ENCODE results near the gene VWF. TPM values are rescaled to one million over a fixed set of nuclear protein-coding genes. Genes with fewer than 3 reads are reported as not detected.
A peak's percentile ranks its signal among the peaks of the same experiment; 100 is the strongest.

Gene VWF
- total RNA-seq, 1 donor from 2014 or later: 0.05 TPM

DNA sequence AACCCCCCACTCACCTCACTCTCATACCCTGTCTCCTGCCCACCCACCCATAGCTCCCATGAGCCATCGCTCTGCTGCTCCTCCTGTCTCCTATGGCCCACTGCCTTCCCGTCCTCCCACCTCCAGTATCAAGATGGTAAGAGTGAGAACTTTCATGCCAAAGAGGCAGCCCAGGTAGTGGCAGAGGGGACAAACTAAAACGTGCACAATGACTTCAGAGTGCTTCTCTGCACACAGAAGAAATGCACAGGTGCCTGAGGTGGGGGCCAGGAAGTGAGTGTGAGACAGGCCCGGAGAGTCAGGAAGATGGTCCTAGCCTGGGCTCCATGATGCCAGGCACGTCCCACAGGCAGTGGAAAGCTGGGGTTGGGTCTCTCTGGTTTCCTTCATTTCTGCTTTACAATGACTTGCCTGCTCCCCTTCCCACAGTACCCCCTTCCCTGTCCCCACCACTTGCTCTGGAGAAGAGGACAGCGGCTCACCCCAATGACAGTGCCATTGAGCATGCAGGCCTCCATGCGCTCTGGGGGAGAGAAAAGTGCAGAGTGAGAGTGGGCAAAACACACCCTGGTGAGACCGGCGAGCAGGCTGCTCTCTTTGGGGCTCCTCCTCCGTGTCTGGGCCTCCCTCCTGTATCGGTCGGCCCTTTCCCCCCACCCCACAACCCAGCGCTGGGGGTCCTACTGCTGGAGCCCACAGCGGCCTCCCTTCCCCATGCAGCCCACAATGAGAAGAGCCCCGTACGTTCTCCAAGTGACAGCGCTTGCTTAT is 156.6 kb downstream of the VWF start:
- Mint-ChIP-seq H3K36me3 (ENCODE audit: low read depth) (no peaks in the 10 kb centered on the region), H3K9me3 (ENCODE audit: low read depth) (no peaks in the 10 kb centered on the region)
- DNase-seq (ENCODE audit: low spot score): no peak

DNA sequence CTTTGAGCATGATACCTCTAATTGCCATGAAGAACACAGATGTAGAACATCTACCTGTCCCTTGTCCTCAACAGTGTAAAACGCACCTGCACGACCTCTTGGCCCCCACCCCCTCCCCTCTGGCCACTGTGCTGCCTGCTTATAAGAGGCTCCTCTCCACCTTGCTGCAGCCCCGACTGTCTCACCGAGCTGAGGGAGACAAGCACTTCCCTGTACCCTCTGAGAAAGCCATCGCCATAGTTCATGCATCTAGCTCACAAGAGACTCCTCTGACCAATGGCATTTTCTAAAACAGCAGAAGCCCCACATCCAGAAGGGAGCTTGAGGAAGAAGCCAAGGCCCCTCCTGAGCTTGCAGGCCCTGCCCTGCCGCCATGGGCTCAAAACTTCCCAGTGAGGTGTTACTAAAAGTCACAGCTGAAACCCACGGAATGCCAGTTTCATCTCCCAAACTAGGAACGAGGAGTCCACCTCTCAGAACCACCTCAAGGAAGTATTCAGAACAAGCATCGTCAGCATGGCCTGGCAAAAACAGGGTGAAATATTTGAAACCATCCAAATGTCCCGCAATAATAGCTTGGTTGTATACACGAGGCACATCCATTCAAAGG is 157.9 kb downstream of the VWF start:
- Mint-ChIP-seq H3K27ac (ENCODE audit: unreplicated experiment) (no peak overlapping the region), H3K4me1 (ENCODE audit: low read depth) (peaks cover 16% of the 10 kb centered on the region), H3K9me3 (ENCODE audit: low read depth) (no peaks in the 10 kb centered on the region), H3K4me3 (ENCODE audit: unreplicated experiment) (no peak overlapping the region), H3K36me3 (ENCODE audit: low read depth) (no peaks in the 10 kb centered on the region), H3K27me3 (ENCODE audit: low read depth) (peaks cover 16% of the 10 kb centered on the region)
- DNase-seq (ENCODE audit: low spot score): no peak
- TF ChIP-seq, protein P1, sequence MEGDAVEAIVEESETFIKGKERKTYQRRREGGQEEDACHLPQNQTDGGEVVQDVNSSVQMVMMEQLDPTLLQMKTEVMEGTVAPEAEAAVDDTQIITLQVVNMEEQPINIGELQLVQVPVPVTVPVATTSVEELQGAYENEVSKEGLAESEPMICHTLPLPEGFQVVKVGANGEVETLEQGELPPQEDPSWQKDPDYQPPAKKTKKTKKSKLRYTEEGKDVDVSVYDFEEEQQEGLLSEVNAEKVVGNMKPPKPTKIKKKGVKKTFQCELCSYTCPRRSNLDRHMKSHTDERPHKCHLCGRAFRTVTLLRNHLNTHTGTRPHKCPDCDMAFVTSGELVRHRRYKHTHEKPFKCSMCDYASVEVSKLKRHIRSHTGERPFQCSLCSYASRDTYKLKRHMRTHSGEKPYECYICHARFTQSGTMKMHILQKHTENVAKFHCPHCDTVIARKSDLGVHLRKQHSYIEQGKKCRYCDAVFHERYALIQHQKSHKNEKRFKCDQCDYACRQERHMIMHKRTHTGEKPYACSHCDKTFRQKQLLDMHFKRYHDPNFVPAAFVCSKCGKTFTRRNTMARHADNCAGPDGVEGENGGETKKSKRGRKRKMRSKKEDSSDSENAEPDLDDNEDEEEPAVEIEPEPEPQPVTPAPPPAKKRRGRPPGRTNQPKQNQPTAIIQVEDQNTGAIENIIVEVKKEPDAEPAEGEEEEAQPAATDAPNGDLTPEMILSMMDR (IDR thresholded peaks at IDR 0.05): no peak

More for the DNA sequence above, 156.6 kb downstream of the VWF start:
- Mint-ChIP-seq H3K4me1 (ENCODE audit: low read depth) (peaks cover 16% of the 10 kb centered on the region), H3K4me3 (ENCODE audit: unreplicated experiment) (no peak overlapping the region), H3K27me3 (ENCODE audit: low read depth) (peaks cover 25% of the 10 kb centered on the region), H3K27ac (ENCODE audit: unreplicated experiment) (no peak overlapping the region)
- TF ChIP-seq, protein P1 (IDR thresholded peaks at IDR 0.05): no peak

DNA sequence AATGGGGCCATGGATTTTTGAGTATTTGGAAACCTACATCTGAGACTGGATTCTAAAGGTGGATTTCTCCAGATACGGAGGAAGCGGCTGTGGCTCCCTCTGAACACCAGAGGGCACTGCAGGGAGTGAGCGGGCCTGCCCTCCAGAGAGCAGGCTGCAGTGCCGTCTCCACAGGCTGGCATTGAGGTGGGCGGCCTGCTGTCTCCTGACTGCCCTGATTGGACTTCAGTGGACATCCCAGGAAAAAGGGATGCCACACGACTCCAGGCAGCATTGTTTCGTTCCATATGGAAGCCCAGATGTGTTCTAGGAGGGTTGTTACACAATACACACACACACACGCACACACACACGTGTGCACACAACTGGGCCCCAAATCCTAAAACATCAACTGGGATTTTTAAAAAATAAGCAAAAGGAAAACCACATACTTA is 158.5 kb downstream of the VWF start:
- TF ChIP-seq, protein P1 (IDR thresholded peaks at IDR 0.05): peak; percentile 87

DNA sequence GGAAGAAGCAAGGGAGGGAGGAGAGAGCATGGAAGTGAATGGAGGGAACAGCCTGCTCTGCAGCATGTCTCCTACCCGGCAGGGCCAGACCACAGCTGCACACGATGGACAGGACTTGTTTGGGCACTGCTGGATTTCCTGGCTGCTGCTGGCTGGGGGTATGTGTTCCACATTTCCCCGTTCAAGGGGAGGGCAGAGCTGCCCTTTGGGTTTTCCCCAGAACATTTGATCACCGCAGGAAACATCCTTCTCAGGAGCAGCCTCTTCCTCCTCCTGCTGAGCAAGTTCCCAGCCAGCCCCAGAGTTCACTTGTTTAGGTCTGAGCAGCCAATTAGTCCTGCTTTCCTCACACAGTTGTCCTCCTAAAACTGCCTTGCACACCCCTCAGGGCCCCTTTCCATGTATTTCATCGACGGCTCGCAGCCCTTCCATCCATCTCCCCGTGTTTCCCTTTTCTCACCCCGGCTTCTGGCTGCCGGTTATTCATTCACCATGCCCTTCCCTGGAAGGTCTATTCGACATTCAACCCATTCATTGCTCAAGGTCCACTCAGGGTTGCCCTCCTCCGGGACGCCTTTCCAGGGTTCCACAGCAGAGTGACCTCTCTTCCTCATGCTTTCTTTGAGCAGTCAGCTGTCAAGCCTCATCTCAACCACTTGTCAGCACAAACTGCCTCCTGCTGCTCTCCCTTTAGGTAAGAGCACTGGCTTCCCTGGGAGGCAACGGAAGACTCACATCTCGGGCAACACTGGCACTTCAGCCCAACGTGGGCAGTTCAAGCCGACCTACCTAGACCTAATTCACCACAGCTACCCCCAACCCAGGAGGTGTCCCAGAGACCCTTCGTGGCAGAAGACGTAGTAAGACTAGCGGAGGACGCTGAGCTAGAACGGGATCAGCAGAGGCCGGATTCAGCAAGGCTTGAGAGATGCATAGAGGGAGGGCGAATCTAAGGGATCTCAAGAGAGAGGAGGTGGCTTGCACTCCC is 159.3 kb downstream of the VWF start:
- H3K27me3 Mint-ChIP-seq (ENCODE audit: low read depth): peaks cover 20% of the 10 kb centered on the region
- H3K27ac Mint-ChIP-seq (ENCODE audit: unreplicated experiment): no peak overlapping the region
- no peak overlapping the region for H3K4me3 Mint-ChIP-seq (ENCODE audit: unreplicated experiment)
- TF ChIP-seq, protein P1 (IDR thresholded peaks at IDR 0.05): no peak
- H3K4me1 Mint-ChIP-seq (ENCODE audit: low read depth): peaks cover 16% of the 10 kb centered on the region
- H3K36me3 Mint-ChIP-seq (ENCODE audit: low read depth): no peaks in the 10 kb centered on the region
- H3K9me3 Mint-ChIP-seq (ENCODE audit: low read depth): no peaks in the 10 kb centered on the region
- no peak for DNase-seq (ENCODE audit: low spot score)

More for the DNA sequence above, 158.5 kb downstream of the VWF start:
- Mint-ChIP-seq H3K4me3 (ENCODE audit: unreplicated experiment) (no peak overlapping the region), H3K27ac (ENCODE audit: unreplicated experiment) (no peak overlapping the region), H3K4me1 (ENCODE audit: low read depth) (peaks cover 16% of the 10 kb centered on the region), H3K9me3 (ENCODE audit: low read depth) (no peaks in the 10 kb centered on the region), H3K27me3 (ENCODE audit: low read depth) (peaks cover 19% of the 10 kb centered on the region), H3K36me3 (ENCODE audit: low read depth) (no peaks in the 10 kb centered on the region)
- DNase-seq (ENCODE audit: low spot score): no peak

- Mint-ChIP-seq H3K4me1 (ENCODE audit: low read depth) (peaks cover 16% of the 10 kb centered on the region), H3K9me3 (ENCODE audit: low read depth) (no peaks in the 10 kb centered on the region), H3K36me3 (ENCODE audit: low read depth) (no peaks in the 10 kb centered on the region), H3K27me3 (ENCODE audit: low read depth) (peaks cover 20% of the 10 kb centered on the region), H3K27ac (ENCODE audit: unreplicated experiment) (no peak overlapping the region), H3K4me3 (ENCODE audit: unreplicated experiment) (no peak overlapping the region)
- TF ChIP-seq, protein P1 (IDR thresholded peaks at IDR 0.05): no peak
- DNase-seq (ENCODE audit: low spot score): no peak
These were observed 161.0 kb downstream of the VWF start for GRCh38 chr12:5963515-5963914.

Data from chondrocyte (in vitro differentiated cells).